ENCODE data around the gene SH3PXD2A. TPM values are rescaled to one million over a fixed set of nuclear protein-coding genes. Genes with fewer than 3 reads are reported as not detected.

Gene SH3PXD2A
- total RNA-seq, 1 donor, result 29.0 TPM

- no peak for DNase-seq (ENCODE audit: insufficient read length, low spot score, missing footprints)
- no peaks in the 10 kb centered on the region for H3K36me3 ChIP-seq (ENCODE audit: insufficient read depth, low read length)
- TF ChIP-seq CTCF (IDR thresholded peaks at IDR 0.05; ENCODE audit: extremely low read depth, low read depth, low read length), result no peak
- no peaks in the 10 kb centered on the region for H3K27me3 ChIP-seq (ENCODE audit: insufficient read depth, low read length)
- H3K4me2 ChIP-seq (ENCODE audit: insufficient read depth, low read length), result no peak overlapping the region
- no peak overlapping the region for H3K4me3 ChIP-seq (ENCODE audit: insufficient read depth, low read length)
- H3K4me1 ChIP-seq (ENCODE audit: insufficient read depth, low read length), result peaks cover 20% of the 10 kb centered on the region
- peaks cover 12% of the 10 kb centered on the region for H4K20me1 ChIP-seq (ENCODE audit: insufficient read depth, low read length)
- H3K79me2 ChIP-seq (ENCODE audit: insufficient read depth, low read length), result peaks cover 50% of the 10 kb centered on the region
- no peak overlapping the region for H3K27ac ChIP-seq (ENCODE audit: low read depth, low read length)
- H2AFZ ChIP-seq (ENCODE audit: low read length), result no peak overlapping the region
- H3K9me3 ChIP-seq (ENCODE audit: low read depth, low read length), result no peaks in the 10 kb centered on the region
These were observed 17.9 kb downstream of the SH3PXD2A start for GRCh38 chr10:103837370-103838069.

- TF ChIP-seq CTCF (IDR thresholded peaks at IDR 0.05; ENCODE audit: extremely low read depth, low read depth, low read length), result no peak
- H3K4me2 ChIP-seq (ENCODE audit: insufficient read depth, low read length), result no peak overlapping the region
- H3K27me3 ChIP-seq (ENCODE audit: insufficient read depth, low read length), result no peaks in the 10 kb centered on the region
- H4K20me1 ChIP-seq (ENCODE audit: insufficient read depth, low read length), result peaks cover 12% of the 10 kb centered on the region
- H3K4me3 ChIP-seq (ENCODE audit: insufficient read depth, low read length), result no peak overlapping the region
- no peaks in the 10 kb centered on the region for H3K9me3 ChIP-seq (ENCODE audit: low read depth, low read length)
- H3K79me2 ChIP-seq (ENCODE audit: insufficient read depth, low read length), result peaks cover 49% of the 10 kb centered on the region
- no peak for DNase-seq (ENCODE audit: insufficient read length, low spot score, missing footprints)
- no peak overlapping the region for H2AFZ ChIP-seq (ENCODE audit: low read length)
- H3K27ac ChIP-seq (ENCODE audit: low read depth, low read length), result no peak overlapping the region
- H3K36me3 ChIP-seq (ENCODE audit: insufficient read depth, low read length), result no peaks in the 10 kb centered on the region
- peaks cover 20% of the 10 kb centered on the region for H3K4me1 ChIP-seq (ENCODE audit: insufficient read depth, low read length)
These were observed 18.5 kb downstream of the SH3PXD2A start for GRCh38 chr10:103836861-103837260.

- DNase-seq (ENCODE audit: insufficient read length, low spot score, missing footprints), result no peak
- Histone ChIP-seq H2AFZ (ENCODE audit: low read length) (no peak overlapping the region), H3K4me3 (ENCODE audit: insufficient read depth, low read length) (no peak overlapping the region), H3K27me3 (ENCODE audit: insufficient read depth, low read length) (no peaks in the 10 kb centered on the region), H3K9me3 (ENCODE audit: low read depth, low read length) (no peaks in the 10 kb centered on the region), H3K4me2 (ENCODE audit: insufficient read depth, low read length) (no peak overlapping the region), H4K20me1 (ENCODE audit: insufficient read depth, low read length) (peaks cover 12% of the 10 kb centered on the region), H3K79me2 (ENCODE audit: insufficient read depth, low read length) (peaks cover 46% of the 10 kb centered on the region), H3K36me3 (ENCODE audit: insufficient read depth, low read length) (no peaks in the 10 kb centered on the region), H3K27ac (ENCODE audit: low read depth, low read length) (no peak overlapping the region), H3K4me1 (ENCODE audit: insufficient read depth, low read length) (peaks cover 20% of the 10 kb centered on the region)
- TF ChIP-seq CTCF (IDR thresholded peaks at IDR 0.05; ENCODE audit: extremely low read depth, low read depth, low read length), result no peak
These were observed 19.1 kb downstream of the SH3PXD2A start for GRCh38 chr10:103836273-103836672.

DNA sequence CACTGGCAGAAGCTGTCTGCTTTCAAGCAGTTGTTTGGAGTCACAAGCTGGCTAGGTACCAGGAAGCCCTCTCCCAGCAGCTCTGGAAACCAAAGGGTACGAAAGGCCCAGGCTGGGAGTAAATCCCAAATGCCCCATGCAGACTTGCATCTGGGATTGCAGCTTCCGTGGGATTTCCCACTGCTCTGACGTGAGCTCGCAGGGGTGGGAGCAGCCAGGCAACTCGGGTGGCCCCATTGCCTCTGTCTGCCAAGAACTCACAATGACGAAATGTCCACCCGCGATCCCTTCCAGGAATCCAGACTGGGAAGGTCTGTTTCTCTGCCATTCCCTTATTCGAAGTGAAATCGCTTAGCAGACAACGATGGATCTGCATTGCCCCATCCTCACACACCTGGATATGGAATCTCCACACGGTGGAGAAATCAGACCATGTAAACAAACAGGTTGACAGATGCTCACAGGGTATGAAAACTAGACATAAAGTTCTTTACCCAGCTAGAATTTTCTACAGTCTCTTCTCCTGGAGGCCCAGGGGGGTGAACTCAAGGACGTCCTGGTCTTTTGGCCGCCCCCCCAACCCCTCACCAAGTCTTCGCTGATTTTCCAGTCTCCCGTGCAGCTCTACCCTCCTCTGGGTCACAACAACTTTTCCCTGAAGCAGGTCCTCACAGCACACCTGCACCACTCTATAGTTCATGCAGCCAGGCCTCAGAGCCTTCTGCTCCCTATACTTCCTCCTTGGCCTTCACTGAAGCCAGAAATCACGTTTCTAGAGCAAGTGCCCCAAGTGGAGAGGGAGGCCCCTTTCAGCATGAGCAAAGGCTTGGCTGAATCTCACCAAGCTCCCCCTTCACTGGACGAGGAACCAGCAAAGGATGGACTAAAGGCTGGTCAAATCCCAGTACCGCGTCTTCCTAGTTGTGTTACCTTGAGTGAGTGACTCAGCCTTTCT is 20.0 kb downstream of the SH3PXD2A start:
- no peak for DNase-seq (ENCODE audit: insufficient read length, low spot score, missing footprints)
- H3K27ac ChIP-seq (ENCODE audit: low read depth, low read length), result peak overlapping the region; percentile 73
- peaks cover 20% of the 10 kb centered on the region for H3K4me1 ChIP-seq (ENCODE audit: insufficient read depth, low read length)
- no peak overlapping the region for H3K4me2 ChIP-seq (ENCODE audit: insufficient read depth, low read length)
- peaks cover 12% of the 10 kb centered on the region for H4K20me1 ChIP-seq (ENCODE audit: insufficient read depth, low read length)
- H3K9me3 ChIP-seq (ENCODE audit: low read depth, low read length), result no peaks in the 10 kb centered on the region
- peaks cover 41% of the 10 kb centered on the region for H3K79me2 ChIP-seq (ENCODE audit: insufficient read depth, low read length)
- no peak overlapping the region for H3K4me3 ChIP-seq (ENCODE audit: insufficient read depth, low read length)
- H2AFZ ChIP-seq (ENCODE audit: low read length), result no peak overlapping the region
- H3K36me3 ChIP-seq (ENCODE audit: insufficient read depth, low read length), result no peaks in the 10 kb centered on the region
- TF ChIP-seq CTCF (IDR thresholded peaks at IDR 0.05; ENCODE audit: extremely low read depth, low read depth, low read length), result no peak
- no peaks in the 10 kb centered on the region for H3K27me3 ChIP-seq (ENCODE audit: insufficient read depth, low read length)
